H9 (cell line): ENCODE data around the gene KCNC2. TPM values are rescaled to one million over a fixed set of nuclear protein-coding genes. Genes with fewer than 3 reads are reported as not detected.

Experiments
- DNase-seq: peaks from one replicate; pipeline ENCODE4 v3.0.0-alpha.2; 2017
- H2AFZ ChIP-seq: one replicate; pipeline ENCODE4 v1.6.1; 2013; ENCODE audit warnings: mild to moderate bottlenecking, low read length, control low read depth, moderate library complexity
- H2AK5ac ChIP-seq: 2 replicates; pipeline ENCODE4 v1.6.1; 2013; ENCODE audit warnings: low read length, control low read depth, mixed read lengths; ENCODE audit not compliant: insufficient read length
- H2BK120ac ChIP-seq: one replicate; pipeline ENCODE4 v1.6.1; 2013; ENCODE audit warnings: low read depth, mild to moderate bottlenecking, low read length, control low read depth, inconsistent platforms; ENCODE audit not compliant: poor library complexity, severe bottlenecking
- H2BK12ac ChIP-seq: 2 replicates; pipeline ENCODE4 v1.6.1; 2013; ENCODE audit warnings: low read length, control low read depth, mixed read lengths, low read depth; ENCODE audit not compliant: insufficient read length
- H2BK15ac ChIP-seq: 2 replicates; pipeline ENCODE4 v1.6.1; 2013; ENCODE audit warnings: low read depth, low read length, control low read depth
- H2BK20ac ChIP-seq: one replicate; pipeline ENCODE4 v1.6.1; 2013; ENCODE audit warnings: low read depth, mild to moderate bottlenecking, low read length, control low read depth, inconsistent platforms; ENCODE audit not compliant: poor library complexity, severe bottlenecking
- H2BK5ac ChIP-seq: 2 replicates; pipeline ENCODE4 v1.6.1; 2013; ENCODE audit warnings: low read length, control low read depth, mixed read lengths; ENCODE audit not compliant: insufficient read length
- H3K14ac ChIP-seq: 2 replicates; pipeline ENCODE4 v1.6.1; 2013; ENCODE audit warnings: low read length, control low read depth; ENCODE audit not compliant: insufficient read depth
- H3K18ac ChIP-seq: 2 replicates; pipeline ENCODE4 v1.6.1; 2013; ENCODE audit warnings: low read depth, mild to moderate bottlenecking, mixed read lengths, low read length, control low read depth; ENCODE audit not compliant: insufficient read length
- H3K23ac ChIP-seq: 2 replicates; pipeline ENCODE4 v1.6.1; 2013; ENCODE audit warnings: low read length, control low read depth, mixed read lengths, low read depth; ENCODE audit not compliant: insufficient read length
- H3K23me2 ChIP-seq: 2 replicates; pipeline ENCODE4 v1.6.1; 2013; ENCODE audit warnings: low read depth, mild to moderate bottlenecking, mixed read lengths, low read length, control low read depth; ENCODE audit not compliant: insufficient read length, poor library complexity, severe bottlenecking
- H3K27ac ChIP-seq: 2 replicates; pipeline ENCODE4 v1.5.1; 2013; ENCODE audit warnings: low read length, control low read depth, mixed read lengths, low read depth; ENCODE audit not compliant: insufficient read length
- H3K27me3 ChIP-seq: 2 replicates; pipeline ENCODE4 v1.6.1; 2013; ENCODE audit warnings: low read length, control low read depth, inconsistent platforms; ENCODE audit not compliant: insufficient read depth
- H3K4ac ChIP-seq: 2 replicates; pipeline ENCODE4 v1.6.1; 2013; ENCODE audit warnings: low read depth, mild to moderate bottlenecking, control low read depth, inconsistent platforms, low read length, moderate library complexity
- H3K4me1 ChIP-seq: 2 replicates; pipeline ENCODE4 v1.6.1; 2013; ENCODE audit warnings: low read length, control low read depth, inconsistent platforms; ENCODE audit not compliant: insufficient read depth
- H3K4me2 ChIP-seq: 2 replicates; pipeline ENCODE4 v1.6.1; 2013; ENCODE audit warnings: low read length, control low read depth, mixed read lengths; ENCODE audit not compliant: insufficient read length, insufficient read depth
- H3K56ac ChIP-seq: 2 replicates; pipeline ENCODE4 v1.6.1; 2013; ENCODE audit warnings: low read depth, mild to moderate bottlenecking, mixed read lengths, low read length, control low read depth; ENCODE audit not compliant: insufficient read length
- H3K79me1 ChIP-seq: 2 replicates; pipeline ENCODE4 v1.6.1; 2013; ENCODE audit warnings: low read depth, mild to moderate bottlenecking, moderate library complexity, low read length, control low read depth, inconsistent platforms; ENCODE audit not compliant: insufficient read depth, poor library complexity, severe bottlenecking
- H3K79me2 ChIP-seq: 2 replicates; pipeline ENCODE4 v1.6.1; 2013; ENCODE audit warnings: low read length, control low read depth, inconsistent platforms; ENCODE audit not compliant: insufficient read depth
- H3K9ac ChIP-seq: 2 replicates; pipeline ENCODE4 v1.6.1; 2013; ENCODE audit warnings: low read length, control low read depth, mixed read lengths; ENCODE audit not compliant: insufficient read length; ENCODE audit errors: extremely low read depth
- H3K9me3 ChIP-seq: one replicate; pipeline ENCODE4 v1.6.1; 2013; ENCODE audit warnings: low read depth, low read length, inconsistent platforms; ENCODE audit not compliant: control insufficient read depth
- H3T11ph ChIP-seq: one replicate; pipeline ENCODE4 v1.6.1; 2013; ENCODE audit warnings: mild to moderate bottlenecking, low read length, control low read depth, inconsistent platforms
- H4K20me1 ChIP-seq: one replicate; pipeline ENCODE4 v1.6.1; 2013; ENCODE audit not compliant: control insufficient read depth, insufficient read length, insufficient read depth
- H4K5ac ChIP-seq: 2 replicates; pipeline ENCODE4 v1.6.1; 2013; ENCODE audit warnings: low read depth, mild to moderate bottlenecking, mixed read lengths, low read length, control low read depth; ENCODE audit not compliant: insufficient read length
- H4K8ac ChIP-seq: replicated peaks from 2 replicates; pipeline ENCODE4 v1.6.1; 2013; ENCODE audit warnings: low read length, control low read depth, mixed read lengths, low read depth; ENCODE audit not compliant: insufficient read length
- H4K91ac ChIP-seq: 2 replicates; pipeline ENCODE4 v1.6.1; 2013; ENCODE audit warnings: low read depth, mild to moderate bottlenecking, moderate library complexity, mixed read lengths, low read length, control low read depth; ENCODE audit not compliant: insufficient read length
- H3K27ac Mint-ChIP-seq, 3 experiments: 2 replicates in 2 of 3; 3 replicates in 1 of 3; pipeline ENCODE4 v1.8.0; 2020 to 2021; ENCODE audit warnings: mixed read lengths in 3 of 3, mild to moderate bottlenecking in 1 of 3, moderate library complexity in 1 of 3
- H3K27me3 Mint-ChIP-seq: 2 replicates; pipeline ENCODE4 v1.8.0; 2021; ENCODE audit warnings: low read depth, mild to moderate bottlenecking, moderate library complexity, mixed read lengths
- H3K36me3 Mint-ChIP-seq, 3 experiments: 2 replicates in 2 of 3; 3 replicates in 1 of 3; pipeline ENCODE4 v1.8.0; 2020 to 2021; ENCODE audit warnings: low read depth in 3 of 3, mixed read lengths in 3 of 3; ENCODE audit not compliant: insufficient read depth in 1 of 3
- H3K4me1 Mint-ChIP-seq, 2 experiments: 2 replicates each; pipeline ENCODE4 v1.8.0; 2020; ENCODE audit warnings: mixed read lengths in 2 of 2
- H3K4me3 Mint-ChIP-seq, 2 experiments: 2 replicates in 1 of 2; 3 replicates in 1 of 2; pipeline ENCODE4 v1.8.0; 2020 to 2021; ENCODE audit warnings: mild to moderate bottlenecking in 2 of 2, mixed read lengths in 2 of 2, moderate library complexity in 1 of 2
- H3K9me3 Mint-ChIP-seq, 2 experiments: 2 replicates in 1 of 2; 3 replicates in 1 of 2; pipeline ENCODE4 v1.8.0; 2020; ENCODE audit warnings: mild to moderate bottlenecking in 2 of 2, mixed read lengths in 2 of 2, moderate library complexity in 1 of 2
- WGBS: extraction: QIAGEN DNeasy Blood & Tissue Kit; methylation state at CpG from one replicate; pipeline ENCODE4 v1.1.7; 2013; ENCODE audit warnings: missing lambda C conversion rate, low lambda C conversion rate, mixed read lengths; ENCODE audit not compliant: insufficient read length; ENCODE audit errors: extremely low coverage; 5-methylcytosine and 5-hydroxymethylcytosine counted together
- total RNA-seq: library from RNA; stranded (reverse); gene quantifications from 2 replicates; pipeline ENCODE4 v1.2.1, GENCODE V29; 2021
- TF ChIP-seq, protein P1 (sequence below): fragments of 200-600 bp; sonication (generic); conservative IDR thresholded peaks from 3 replicates; pipeline ENCODE4 v1.8.0; 2021; ENCODE audit warnings: antibody characterized with exemption, mild to moderate bottlenecking

The KCNC2 gene
- total RNA-seq, 1 experiment from 2014 or later, result not detected

DNA sequence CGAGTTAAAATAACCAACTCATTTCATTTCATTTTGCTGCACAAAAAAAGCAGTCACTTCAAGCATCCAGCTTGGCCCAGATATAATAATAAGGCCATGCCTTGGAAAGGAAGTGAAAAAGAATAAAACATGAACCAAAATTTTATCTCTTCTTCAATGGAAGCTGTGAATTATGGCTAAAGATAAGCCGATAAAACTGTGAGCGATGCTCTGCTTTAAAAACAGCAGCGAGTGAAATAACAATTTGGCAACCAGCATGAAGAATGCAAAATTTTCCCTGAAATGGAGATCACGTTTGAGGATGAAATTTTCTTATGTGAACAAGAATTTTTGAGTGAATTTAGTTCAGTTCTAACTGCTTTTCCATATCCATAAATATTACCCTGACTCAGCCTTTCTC lies 70.4 kb downstream of the KCNC2 start:
- H4K91ac ChIP-seq, result no peak overlapping the region
- WGBS, result no CpG with 5 or more reads among the region's 5 CpGs
- H3K27ac Mint-ChIP-seq, result no peak overlapping the region

More for the DNA sequence above, 70.4 kb downstream of the KCNC2 start:
- TF ChIP-seq, protein P1, sequence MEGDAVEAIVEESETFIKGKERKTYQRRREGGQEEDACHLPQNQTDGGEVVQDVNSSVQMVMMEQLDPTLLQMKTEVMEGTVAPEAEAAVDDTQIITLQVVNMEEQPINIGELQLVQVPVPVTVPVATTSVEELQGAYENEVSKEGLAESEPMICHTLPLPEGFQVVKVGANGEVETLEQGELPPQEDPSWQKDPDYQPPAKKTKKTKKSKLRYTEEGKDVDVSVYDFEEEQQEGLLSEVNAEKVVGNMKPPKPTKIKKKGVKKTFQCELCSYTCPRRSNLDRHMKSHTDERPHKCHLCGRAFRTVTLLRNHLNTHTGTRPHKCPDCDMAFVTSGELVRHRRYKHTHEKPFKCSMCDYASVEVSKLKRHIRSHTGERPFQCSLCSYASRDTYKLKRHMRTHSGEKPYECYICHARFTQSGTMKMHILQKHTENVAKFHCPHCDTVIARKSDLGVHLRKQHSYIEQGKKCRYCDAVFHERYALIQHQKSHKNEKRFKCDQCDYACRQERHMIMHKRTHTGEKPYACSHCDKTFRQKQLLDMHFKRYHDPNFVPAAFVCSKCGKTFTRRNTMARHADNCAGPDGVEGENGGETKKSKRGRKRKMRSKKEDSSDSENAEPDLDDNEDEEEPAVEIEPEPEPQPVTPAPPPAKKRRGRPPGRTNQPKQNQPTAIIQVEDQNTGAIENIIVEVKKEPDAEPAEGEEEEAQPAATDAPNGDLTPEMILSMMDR, result no peak
- no peak overlapping the region for H2AFZ ChIP-seq
- Mint-ChIP-seq H3K9me3 (no peaks in the 10 kb centered on the region), H3K4me3 (no peak overlapping the region), H3K36me3 (no peaks in the 10 kb centered on the region), H3K27me3 (no peaks in the 10 kb centered on the region), H3K4me1 (no peaks in the 10 kb centered on the region)
- no peak overlapping the region for H3K18ac ChIP-seq
- DNase-seq, result no peak
- no peak overlapping the region for H2BK20ac ChIP-seq
- H2BK15ac ChIP-seq, result no peak overlapping the region
- H3K9ac ChIP-seq, result no peak overlapping the region
- H2BK12ac ChIP-seq, result no peak overlapping the region
- H3K56ac ChIP-seq, result no peak overlapping the region
- no peak overlapping the region for H2AK5ac ChIP-seq
- no peak overlapping the region for H2BK120ac ChIP-seq
- no peaks in the 10 kb centered on the region for H3K4me1 ChIP-seq
- H3K4ac ChIP-seq, result no peak overlapping the region
- no peaks in the 10 kb centered on the region for H3K27me3 ChIP-seq
- no peaks in the 10 kb centered on the region for H3K23me2 ChIP-seq
- H3K9me3 ChIP-seq, result no peaks in the 10 kb centered on the region
- no peak overlapping the region for H3K27ac ChIP-seq
- H2BK5ac ChIP-seq, result no peak overlapping the region
- H4K20me1 ChIP-seq, result no peaks in the 10 kb centered on the region
- H4K8ac ChIP-seq, result no peak overlapping the region
- H3K79me1 ChIP-seq, result no peaks in the 10 kb centered on the region
- H4K5ac ChIP-seq, result no peak overlapping the region
- no peak overlapping the region for H3K14ac ChIP-seq
- no peak overlapping the region for H3K4me2 ChIP-seq
- H3K79me2 ChIP-seq, result no peaks in the 10 kb centered on the region
- no peak overlapping the region for H3T11ph ChIP-seq
- no peak overlapping the region for H3K23ac ChIP-seq
